Pancreas (tissue), 10 donors: ENCODE measurements around the gene TBCB. TPM values are rescaled to one million over a fixed set of nuclear protein-coding genes. Genes with fewer than 3 reads are reported as not detected.

Experiments used
- ATAC-seq, 4 donors: fragments of 200-7000 bp; cut with Tn5 transposase; one replicate each; pipeline versions ENCODE4 v1.8.0 to v1.9.1; 2020; ENCODE audit warnings: mild to moderate bottlenecking in 4 of 4, moderate library complexity in 4 of 4
- DNase-seq, 6 donors: peaks; one replicate each; pipeline ENCODE4 v3.0.0-alpha.2; 2020
- FAIRE-seq: peaks from 2 replicates; lab custom pipeline; 2012; peaks lifted over from hg19 to GRCh38; lab: Jason Lieb, UNC
- H3K27ac ChIP-seq, 4 donors: fragments of 200-600 bp; sonication (generic); 1 replicate in 3 of 4; 2 replicates in 1 of 4; pipeline versions ENCODE4 v1.5.0 to v1.8.0; 2020
- H3K27me3 ChIP-seq, 4 donors: fragments of 200-600 bp; one replicate each; pipeline ENCODE4 v1.8.0; 2021
- H3K36me3 ChIP-seq, 3 donors: fragments of 200-600 bp; sonication (generic) in 1 of 3; one replicate each; pipeline versions ENCODE4 v1.5.0 to v1.8.0; 2020 to 2021
- H3K4me1 ChIP-seq, 3 donors: fragments of 200-600 bp; one replicate each; pipeline ENCODE4 v1.8.0; 2021
- H3K4me3 ChIP-seq, 4 donors: fragments of 200-600 bp; sonication (generic) in 2 of 4; one replicate each; pipeline versions ENCODE4 v1.5.0 to v1.8.0; 2020 to 2021
- H3K9me3 ChIP-seq, 4 donors: fragments of 200-600 bp; one replicate each; pipeline ENCODE4 v1.8.0; 2021
- CTCF ChIP-seq, 4 donors: fragments of 200-600 bp; sonication (generic) in 3 of 4; IDR thresholded peaks; one replicate each; pipeline versions ENCODE4 v1.5.0 to v1.8.0; 2021; ENCODE audit warnings: antibody characterized with exemption in 4 of 4
- whole genome bisulfite sequencing, 2 donors: extraction: QIAGEN DNeasy Blood & Tissue Kit; methylation state at CpG; one replicate each; pipeline ENCODE4 v1.1.7; 2013; 5-methylcytosine and 5-hydroxymethylcytosine counted together
- intact Hi-C, 3 donors: fragments of 100-400 bp; cut with DNase I; formaldehyde crosslinking; loops; one replicate each; pipeline versions ENCODE4 v1.11.1 to v1.14.2; 2022
- polyA plus RNA-seq, 2 donors: library from polyadenylated mRNA; stranded (reverse); fragments of 200-250 nt; gene quantifications; one replicate each; pipeline ENCODE4 v1.2.3, GENCODE V29; 2013
- total RNA-seq, 6 donors: library from RNA; stranded (reverse); fragmentation: NEBNext Ultra II Directional in 4 of 6; extraction: Animal tissue kit (Norgen Biotek cat#: 25700) in 4 of 6; gene quantifications; one replicate each; pipeline versions ENCODE4 v1.2.1 to v1.2.4, GENCODE V29; 2021 to 2023
- donor health status: healthy with polysubstance abuse.
- donor health status: DM: no; HTN: no; CAD: no; lungs with moderate emphysema.
- donor health status: DM: no; HTN: no; CAD: no.
- donor health status: control.
- donor health status: control.
- donor health status: Bipolar disorder and iron deficiency.
- donor health status: DM: yes; HTN: yes; CAD: no.
- donor health status: DM: no; HTN: no; CAD: no.
- donor health status: DM: no; HTN: no; CAD: no.
- donor health status: DM: yes; HTN: yes; CAD: no.

Gene TBCB
- total and polyA plus RNA-seq, 8 donors: 22.3 to 131 (median 37.5) TPM

DNA sequence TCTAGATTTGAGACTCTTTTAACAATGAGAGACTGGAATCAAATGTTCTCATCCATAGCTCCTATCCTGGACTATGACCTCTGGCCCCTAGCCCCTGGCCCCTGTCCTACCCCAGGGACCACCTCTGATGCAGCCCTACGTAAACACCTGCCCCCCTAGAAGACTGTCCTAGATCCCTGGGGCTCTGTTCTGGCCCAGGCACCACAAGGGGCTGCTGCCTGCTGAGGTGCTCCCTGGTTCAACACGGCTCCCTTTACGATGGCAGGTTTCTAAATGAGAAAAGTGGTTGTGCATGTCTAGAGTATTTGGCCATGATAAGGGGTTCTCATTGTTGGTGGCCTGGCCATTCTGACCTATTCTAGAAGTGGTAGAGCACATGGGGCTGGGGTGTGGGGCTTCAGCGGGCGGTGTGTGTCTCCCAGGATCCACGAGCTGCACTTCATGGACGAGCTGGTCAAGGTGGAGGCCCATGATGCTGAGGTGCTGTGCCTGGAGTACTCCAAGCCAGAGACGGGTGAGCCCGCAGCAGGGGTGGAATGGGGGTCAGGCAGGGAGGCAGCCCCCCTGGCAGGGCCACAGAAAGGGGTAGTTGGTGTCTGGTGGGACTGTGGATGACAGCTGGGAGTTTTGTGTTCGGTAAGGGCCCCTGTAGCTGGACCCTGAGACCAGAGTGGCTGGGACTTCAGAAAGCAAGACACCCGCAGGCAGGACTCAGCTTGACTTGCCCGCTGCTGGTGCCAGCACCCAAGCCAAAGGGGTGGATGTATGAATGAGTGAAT is 30.8 kb upstream of the TBCB start:
- 91 to 96% methylated on average over 12 of the region's 12 CpGs for WGBS, 2 donors
- no peaks in the 10 kb centered on the region for H3K4me1 ChIP-seq
- no peak for ATAC-seq
- no peaks in the 10 kb centered on the region for H3K27me3 ChIP-seq
- FAIRE-seq: no peak
- no peak for DNase-seq
- intact Hi-C loops: no loop called here
- H3K36me3 ChIP-seq: no peaks in the 10 kb centered on the region
- H3K27ac ChIP-seq: no peak overlapping the region
- TF ChIP-seq CTCF (IDR thresholded peaks at IDR 0.05): no peak
- no peaks in the 10 kb centered on the region for H3K9me3 ChIP-seq
- H3K4me3 ChIP-seq: no peak overlapping the region

DNA sequence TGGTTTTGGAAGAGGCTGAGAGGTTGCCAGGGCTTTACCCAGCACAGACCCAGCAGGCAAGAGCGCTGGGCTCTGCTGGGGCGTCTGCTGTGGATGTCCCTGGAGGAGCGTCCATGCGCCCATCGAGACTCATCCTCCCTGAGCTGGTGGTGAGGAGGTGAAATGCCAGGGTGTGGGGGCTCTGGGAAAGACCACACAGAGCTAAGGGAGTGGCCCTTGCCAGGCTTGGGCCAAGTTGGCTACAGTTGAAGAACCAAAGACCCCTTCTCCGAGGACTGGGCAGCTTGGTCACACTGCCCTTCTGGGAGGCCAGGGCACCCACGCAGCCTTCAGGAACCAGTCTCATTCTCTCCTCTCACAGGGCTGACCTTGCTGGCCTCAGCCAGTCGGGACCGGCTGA is 28.9 kb upstream of the TBCB start:
- no peaks in the 10 kb centered on the region for H3K27me3 ChIP-seq
- H3K27ac ChIP-seq: no peak overlapping the region
- no peak overlapping the region for H3K4me3 ChIP-seq
- H3K9me3 ChIP-seq: no peaks in the 10 kb centered on the region
- ATAC-seq (no peak), DNase-seq (no peak), FAIRE-seq (no peak)
- H3K36me3 ChIP-seq: no peaks in the 10 kb centered on the region
- H3K4me1 ChIP-seq: no peaks in the 10 kb centered on the region
- whole genome bisulfite sequencing, 2 donors: 94 to 96% methylated on average over 9 of the region's 9 CpGs
- intact Hi-C loops: no loop called here
- no peak for TF ChIP-seq CTCF (IDR thresholded peaks at IDR 0.05)

GRCh38 chr19:36089847-36090246 is 25.4 kb upstream of the TBCB start:
- WGBS, 2 donors: 94% methylated on average over 5 of the region's 5 CpGs
- Histone ChIP-seq H3K27me3 (no peaks in the 10 kb centered on the region), H3K9me3 (no peaks in the 10 kb centered on the region), H3K4me1 (no peaks in the 10 kb centered on the region), H3K4me3 (no peak overlapping the region), H3K27ac (no peak overlapping the region), H3K36me3 (no peaks in the 10 kb centered on the region)
- FAIRE-seq: no peak
- intact Hi-C loops: no loop called here
- ATAC-seq: no peak
- DNase-seq: no peak
- no peak for TF ChIP-seq CTCF (IDR thresholded peaks at IDR 0.05)

GRCh38 chr19:36090910-36091695 is 24.2 kb upstream of the TBCB start:
- FAIRE-seq (no peak), ATAC-seq (no peak), DNase-seq (no peak)
- no peaks in the 10 kb centered on the region for H3K27me3 ChIP-seq
- H3K4me1 ChIP-seq: no peaks in the 10 kb centered on the region
- intact Hi-C loops: no loop called here
- H3K36me3 ChIP-seq: no peaks in the 10 kb centered on the region
- H3K27ac ChIP-seq: no peak overlapping the region
- no peaks in the 10 kb centered on the region for H3K9me3 ChIP-seq
- TF ChIP-seq CTCF (IDR thresholded peaks at IDR 0.05): no peak
- H3K4me3 ChIP-seq: no peak overlapping the region
- WGBS, 2 donors: 82 to 92% methylated on average over 13 of the region's 13 CpGs

DNA sequence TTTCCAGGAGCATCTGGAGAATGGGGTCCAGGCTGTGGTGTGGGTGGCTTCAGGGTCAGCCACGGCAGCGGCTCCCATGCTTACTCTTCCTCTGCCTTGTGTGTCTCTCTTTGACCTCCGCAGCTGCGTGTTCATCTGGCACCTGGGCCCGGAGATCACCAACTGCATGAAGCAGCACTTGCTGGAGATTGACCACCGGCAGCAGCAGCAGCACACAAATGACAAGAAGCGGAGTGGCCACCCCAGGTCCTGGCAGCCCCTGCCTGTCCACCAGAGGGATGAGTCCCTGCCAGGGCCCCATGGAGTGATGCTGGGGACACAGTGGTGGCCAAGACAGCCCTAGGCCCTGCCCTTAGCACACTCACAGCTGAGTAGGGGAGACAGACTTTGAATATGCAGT is 22.7 kb upstream of the TBCB start:
- ATAC-seq: no peak
- intact Hi-C loops: no loop called here
- Histone ChIP-seq H3K27ac (no peak overlapping the region), H3K36me3 (no peaks in the 10 kb centered on the region), H3K4me3 (no peak overlapping the region), H3K4me1 (no peaks in the 10 kb centered on the region), H3K27me3 (no peaks in the 10 kb centered on the region), H3K9me3 (no peaks in the 10 kb centered on the region)
- no peak for DNase-seq
- TF ChIP-seq CTCF (IDR thresholded peaks at IDR 0.05): no peak
- FAIRE-seq: no peak
- WGBS, 2 donors: 97 to 100% methylated on average over 7 of the region's 7 CpGs
